MCF 10A (cell line): ENCODE measurements around the gene ASCC3. TPM values are rescaled to one million over a fixed set of nuclear protein-coding genes. Genes with fewer than 3 reads are reported as not detected.

Source experiments
- BruUV-seq: library from RNA; stranded (reverse); fragments of 400-500 nt; replicated peaks from 2 replicates; lab custom pipeline; 2021; lab: Mats Ljungman, UMichigan
- CTCF ChIA-PET: fragments of 300-600 bp; sonication (Branson Sonifier 250); formaldehyde crosslinking; extraction: SDS; loops from one replicate; lab custom pipeline; 2021; ENCODE audit warnings: antibody characterized with exemption, inconsistent platforms; lab: Yijun Ruan, JAX
- POLR2A ChIA-PET: fragments of 300-600, 350-650 bp; sonication (Branson Sonifier 250); formaldehyde crosslinking; extraction: SDS; loops from one replicate; lab custom pipeline; 2020; ENCODE audit warnings: antibody characterized with exemption, inconsistent platforms; lab: Yijun Ruan, JAX
- DNase-seq: peaks from one replicate; pipeline ENCODE4 v3.0.0-alpha.2; 2018; ENCODE audit not compliant: unreplicated experiment
- H3K27ac Mint-ChIP-seq: one replicate; pipeline ENCODE4 v1.8.0; 2022; ENCODE audit warnings: mild to moderate bottlenecking, low read depth, mixed read lengths; ENCODE audit not compliant: unreplicated experiment
- H3K27me3 Mint-ChIP-seq: one replicate; pipeline ENCODE4 v1.8.0; 2022; ENCODE audit warnings: mixed read lengths; ENCODE audit not compliant: insufficient read depth, unreplicated experiment
- H3K36me3 Mint-ChIP-seq: one replicate; pipeline ENCODE4 v1.8.0; 2022; ENCODE audit warnings: mild to moderate bottlenecking, moderate library complexity, mixed read lengths; ENCODE audit not compliant: insufficient read depth, unreplicated experiment
- H3K4me1 Mint-ChIP-seq: one replicate; pipeline ENCODE4 v1.8.0; 2022; ENCODE audit warnings: mixed read lengths; ENCODE audit not compliant: insufficient read depth, unreplicated experiment
- H3K4me3 Mint-ChIP-seq: one replicate; pipeline ENCODE4 v1.8.0; 2022; ENCODE audit warnings: mild to moderate bottlenecking, moderate library complexity, mixed read lengths; ENCODE audit not compliant: unreplicated experiment
- H3K9me3 Mint-ChIP-seq: one replicate; pipeline ENCODE4 v1.8.0; 2022; ENCODE audit warnings: mixed read lengths; ENCODE audit not compliant: unreplicated experiment
- CTCF ChIP-seq: fragments of 200-600 bp; IDR thresholded peaks from one replicate; pipeline ENCODE4 v1.8.0; 2022; ENCODE audit warnings: antibody characterized with exemption, mild to moderate bottlenecking; ENCODE audit not compliant: unreplicated experiment
- intact Hi-C: fragments of 100-400 bp; cut with micrococcal nuclease; formaldehyde crosslinking; loops from 2 replicates; pipeline ENCODE4 v1.14.1; 2022
- total RNA-seq: library from RNA; stranded (reverse); gene quantifications from 2 replicates; pipeline ENCODE4 v1.2.3, GENCODE V29; 2022

The ASCC3 gene
- total RNA-seq, 1 experiment from 2014 or later: 85.0 TPM

- H3K27me3 Mint-ChIP-seq: no peaks in the 10 kb centered on the region
- ChIA-PET POLR2A (interaction anchor here (0.6 kb wide), 1 partner anchor 99 kb away, joined by 3 read pairs; no protein-coding TSS in a partner anchor), CTCF (no interaction called here)
- no peak overlapping the region for H3K27ac Mint-ChIP-seq
- H3K36me3 Mint-ChIP-seq: peaks cover 20% of the 10 kb centered on the region
- no peaks in the 10 kb centered on the region for H3K4me1 Mint-ChIP-seq
- TF ChIP-seq CTCF: no peak
- intact Hi-C loops: no loop called here
- no peak overlapping the region for H3K4me3 Mint-ChIP-seq
- no peak for DNase-seq
- no peaks in the 10 kb centered on the region for H3K9me3 Mint-ChIP-seq
- no TSS peak for BruUV-seq
Measured at GRCh38 chr6:100575921-100576320, 305.2 kb downstream of the ASCC3 start.

- Mint-ChIP-seq H3K4me3 (no peak overlapping the region), H3K36me3 (peaks cover 28% of the 10 kb centered on the region), H3K4me1 (no peaks in the 10 kb centered on the region), H3K27me3 (no peaks in the 10 kb centered on the region), H3K9me3 (no peaks in the 10 kb centered on the region), H3K27ac (no peak overlapping the region)
- CTCF ChIA-PET: interaction anchor here (0.5 to 1.6 kb wide), 4 partner anchors 402 to 707 kb away, joined by 3 to 6 read pairs (median 4); no protein-coding TSS in a partner anchor
- POLR2A ChIA-PET: interaction anchor here (0.6 kb wide), 1 partner anchor 271 kb away, joined by 4 read pairs; no protein-coding TSS in a partner anchor
- TF ChIP-seq CTCF: no peak
- intact Hi-C loops: no loop called here
- BruUV-seq: no TSS peak
- no peak for DNase-seq
Measured at GRCh38 chr6:100574836-100575235, 306.3 kb downstream of the ASCC3 start.

GRCh38 chr6:100573166-100573565, 308.0 kb downstream of the ASCC3 start:
- ChIA-PET CTCF (interaction anchor here (1.3 kb wide), 1 partner anchor 16 kb away, joined by 3 read pairs; no protein-coding TSS in a partner anchor), POLR2A (no interaction called here)
- Mint-ChIP-seq H3K27me3 (no peaks in the 10 kb centered on the region), H3K9me3 (no peaks in the 10 kb centered on the region), H3K4me1 (no peaks in the 10 kb centered on the region), H3K36me3 (peaks cover 26% of the 10 kb centered on the region), H3K4me3 (no peak overlapping the region), H3K27ac (no peak overlapping the region)
- peak; percentile 22 for TF ChIP-seq CTCF
- no TSS peak for BruUV-seq
- intact Hi-C loops: loop anchor here (2.0 kb wide), 1 partner anchor 456 kb away; no protein-coding TSS in a partner anchor
- peak; percentile 46 for DNase-seq

- Mint-ChIP-seq H3K27ac (no peak overlapping the region), H3K4me1 (no peaks in the 10 kb centered on the region), H3K9me3 (no peaks in the 10 kb centered on the region), H3K36me3 (peaks cover 30% of the 10 kb centered on the region), H3K4me3 (no peak overlapping the region), H3K27me3 (no peaks in the 10 kb centered on the region)
- TF ChIP-seq CTCF: no peak
- intact Hi-C loops: no loop called here
- no peak for DNase-seq
- ChIA-PET POLR2A (no interaction called here), CTCF (interaction anchor here (0.6 kb wide), 1 partner anchor 7 kb away, joined by 3 read pairs; no protein-coding TSS in a partner anchor)
- BruUV-seq: no TSS peak
Measured at GRCh38 chr6:100568255-100568654, 312.9 kb downstream of the ASCC3 start.
